Loucy (cell line): ENCODE measurements around the gene WDR4.

ENCODE experiments used
- H2AFZ ChIP-seq: fragments of 200-600 bp; sonication (generic); 2 replicates; pipeline ENCODE4 v1.6.0; 2016; ENCODE audit warnings: antibody characterized with exemption, mild to moderate bottlenecking, low read length, moderate library complexity
- H3F3A ChIP-seq: fragments of 200-600 bp; 2 replicates; pipeline ENCODE4 v1.6.0; 2016; ENCODE audit warnings: antibody characterized with exemption, low read depth, mild to moderate bottlenecking
- H3K27me3 ChIP-seq: fragments of 200-600 bp; sonication (generic); 2 replicates; pipeline ENCODE4 v1.6.1; 2014; ENCODE audit warnings: low read length, mild to moderate bottlenecking; ENCODE audit not compliant: insufficient read depth, poor library complexity, severe bottlenecking
- H3K36me3 ChIP-seq: fragments of 200-600 bp; sonication (generic); 2 replicates; pipeline ENCODE4 v1.6.1; 2016; ENCODE audit warnings: low read length; ENCODE audit not compliant: insufficient read depth
- H3K4me1 ChIP-seq: fragments of 200-600 bp; sonication (generic); 2 replicates; pipeline ENCODE4 v1.5.1; 2014; ENCODE audit warnings: low read length, mild to moderate bottlenecking; ENCODE audit not compliant: insufficient read depth, poor library complexity, severe bottlenecking
- H3K4me2 ChIP-seq: fragments of 200-600 bp; sonication (generic); 2 replicates; pipeline ENCODE4 v1.6.0; 2014; ENCODE audit warnings: antibody characterized with exemption, low read length, low read depth, mild to moderate bottlenecking; ENCODE audit not compliant: poor library complexity, severe bottlenecking
- H3K4me3 ChIP-seq: fragments of 200-600 bp; sonication (generic); 2 replicates; pipeline ENCODE4 v1.5.1; 2014; ENCODE audit warnings: low read length, mild to moderate bottlenecking, mixed read lengths; ENCODE audit not compliant: poor library complexity, severe bottlenecking
- H3K79me2 ChIP-seq: fragments of 200-600 bp; sonication (generic); 2 replicates; pipeline ENCODE4 v1.6.1; 2014; ENCODE audit warnings: low read length; ENCODE audit not compliant: insufficient read depth
- H3K9ac ChIP-seq: fragments of 200-600 bp; sonication (generic); 2 replicates; pipeline ENCODE4 v1.6.0; 2014; ENCODE audit warnings: mild to moderate bottlenecking, low read depth, low read length, moderate library complexity; ENCODE audit not compliant: poor library complexity, severe bottlenecking
- H3K9me2 ChIP-seq: fragments of 200-600 bp; sonication (generic); replicated peaks from 2 replicates; pipeline ENCODE4 v1.6.1; 2016; ENCODE audit warnings: low read depth, low read length, mixed read lengths
- H3K9me3 ChIP-seq: fragments of 200-600 bp; sonication (generic); 2 replicates; pipeline ENCODE4 v1.6.1; 2014; ENCODE audit warnings: mild to moderate bottlenecking, antibody characterized with exemption, low read length, low read depth; ENCODE audit not compliant: insufficient read depth
- H4K20me1 ChIP-seq: fragments of 200-600 bp; sonication (generic); 2 replicates; pipeline ENCODE4 v1.6.0; 2014; ENCODE audit warnings: antibody characterized with exemption, low read length, mild to moderate bottlenecking; ENCODE audit not compliant: insufficient read depth, poor library complexity, severe bottlenecking
- EZH2phosphoT487 ChIP-seq: fragments of 200-600 bp; IDR thresholded peaks from 2 replicates; pipeline ENCODE4 v1.6.1; 2018; ENCODE audit warnings: antibody characterized with exemption, mild to moderate bottlenecking, moderate library complexity, borderline replicate concordance
- TF ChIP-seq, protein P1 (sequence below): fragments of 200-600 bp; sonication (generic); conservative IDR thresholded peaks from 2 replicates; pipeline ENCODE4 v1.5.1; 2014; ENCODE audit warnings: mild to moderate bottlenecking, antibody characterized with exemption, low read length

The WDR4 gene

GRCh38 chr21:42827588-42827987, 51.8 kb downstream of the WDR4 start:
- no peak overlapping the region for H3K4me3 ChIP-seq
- no peaks in the 10 kb centered on the region for H3K9me2 ChIP-seq
- no peaks in the 10 kb centered on the region for H3K79me2 ChIP-seq
- no peaks in the 10 kb centered on the region for H3K9me3 ChIP-seq
- H3K9ac ChIP-seq = no peak overlapping the region
- H3K4me1 ChIP-seq = peaks cover 10% of the 10 kb centered on the region
- H3F3A ChIP-seq = no peaks in the 10 kb centered on the region
- no peak overlapping the region for H2AFZ ChIP-seq
- TF ChIP-seq, protein P1, sequence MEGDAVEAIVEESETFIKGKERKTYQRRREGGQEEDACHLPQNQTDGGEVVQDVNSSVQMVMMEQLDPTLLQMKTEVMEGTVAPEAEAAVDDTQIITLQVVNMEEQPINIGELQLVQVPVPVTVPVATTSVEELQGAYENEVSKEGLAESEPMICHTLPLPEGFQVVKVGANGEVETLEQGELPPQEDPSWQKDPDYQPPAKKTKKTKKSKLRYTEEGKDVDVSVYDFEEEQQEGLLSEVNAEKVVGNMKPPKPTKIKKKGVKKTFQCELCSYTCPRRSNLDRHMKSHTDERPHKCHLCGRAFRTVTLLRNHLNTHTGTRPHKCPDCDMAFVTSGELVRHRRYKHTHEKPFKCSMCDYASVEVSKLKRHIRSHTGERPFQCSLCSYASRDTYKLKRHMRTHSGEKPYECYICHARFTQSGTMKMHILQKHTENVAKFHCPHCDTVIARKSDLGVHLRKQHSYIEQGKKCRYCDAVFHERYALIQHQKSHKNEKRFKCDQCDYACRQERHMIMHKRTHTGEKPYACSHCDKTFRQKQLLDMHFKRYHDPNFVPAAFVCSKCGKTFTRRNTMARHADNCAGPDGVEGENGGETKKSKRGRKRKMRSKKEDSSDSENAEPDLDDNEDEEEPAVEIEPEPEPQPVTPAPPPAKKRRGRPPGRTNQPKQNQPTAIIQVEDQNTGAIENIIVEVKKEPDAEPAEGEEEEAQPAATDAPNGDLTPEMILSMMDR = no peak
- TF ChIP-seq EZH2phosphoT487 = no peak
- H3K27me3 ChIP-seq = no peaks in the 10 kb centered on the region
- no peaks in the 10 kb centered on the region for H4K20me1 ChIP-seq
- H3K36me3 ChIP-seq = no peaks in the 10 kb centered on the region
- H3K4me2 ChIP-seq = no peak overlapping the region

GRCh38 chr21:42820616-42821465, 58.5 kb downstream of the WDR4 start:
- H3K4me1 ChIP-seq = peaks cover 8% of the 10 kb centered on the region
- H3K36me3 ChIP-seq = no peaks in the 10 kb centered on the region
- H3K4me2 ChIP-seq = no peak overlapping the region
- H3K79me2 ChIP-seq = no peaks in the 10 kb centered on the region
- H3K9me2 ChIP-seq = no peaks in the 10 kb centered on the region
- H2AFZ ChIP-seq = no peak overlapping the region
- TF ChIP-seq EZH2phosphoT487 = no peak
- TF ChIP-seq, protein P1 = no peak
- H3K9me3 ChIP-seq = peaks cover 3% of the 10 kb centered on the region; the same call in 1 of the 2 replicates
- no peaks in the 10 kb centered on the region for H4K20me1 ChIP-seq
- H3K27me3 ChIP-seq = no peaks in the 10 kb centered on the region
- no peak overlapping the region for H3K4me3 ChIP-seq
- H3F3A ChIP-seq = no peaks in the 10 kb centered on the region
- no peak overlapping the region for H3K9ac ChIP-seq

DNA sequence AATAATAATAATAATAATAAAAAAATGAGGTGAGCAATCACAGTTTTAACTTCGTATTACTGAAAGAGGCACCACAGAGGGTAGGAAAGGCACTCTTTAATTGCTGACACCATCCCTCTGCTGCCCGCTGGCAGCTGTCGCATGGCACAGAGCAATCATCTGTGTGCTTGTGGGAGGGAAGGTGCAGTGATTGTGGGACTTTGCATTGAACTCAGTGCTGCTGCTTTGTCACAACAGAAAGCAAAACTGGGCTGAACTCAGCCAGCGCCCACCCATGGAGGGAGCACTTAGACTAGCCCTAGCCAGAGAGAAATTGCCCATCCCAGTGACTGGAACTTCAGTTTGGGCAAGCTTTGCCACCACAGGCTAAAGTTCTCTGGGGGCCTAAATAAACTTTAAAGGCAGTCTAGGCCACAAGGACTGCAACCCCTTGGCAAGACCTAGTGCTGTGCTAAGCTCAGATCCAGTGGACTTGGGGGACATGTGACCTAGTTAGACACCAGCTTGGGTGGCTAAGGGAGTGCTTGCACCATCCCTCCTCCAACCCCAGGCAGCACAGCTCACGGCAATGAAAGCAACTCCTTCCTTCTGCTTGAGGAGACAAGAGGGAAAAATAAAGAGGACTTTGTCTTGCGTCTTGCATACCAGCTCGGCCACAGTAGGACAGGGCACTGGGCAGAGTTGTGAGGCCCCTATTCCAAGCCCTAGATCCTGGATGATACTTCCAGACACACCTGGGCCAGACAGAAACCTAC, 59.3 kb downstream of the WDR4 start:
- H3K79me2 ChIP-seq = no peaks in the 10 kb centered on the region
- TF ChIP-seq, protein P1 = no peak
- TF ChIP-seq EZH2phosphoT487 = no peak
- H3K27me3 ChIP-seq = no peaks in the 10 kb centered on the region
- H3K9me3 ChIP-seq = peaks cover 9% of the 10 kb centered on the region; the same call in 1 of the 2 replicates
- H3K36me3 ChIP-seq = no peaks in the 10 kb centered on the region
- no peaks in the 10 kb centered on the region for H3F3A ChIP-seq
- H3K4me2 ChIP-seq = no peak overlapping the region
- no peaks in the 10 kb centered on the region for H4K20me1 ChIP-seq
- peaks cover 8% of the 10 kb centered on the region for H3K4me1 ChIP-seq
- no peaks in the 10 kb centered on the region for H3K9me2 ChIP-seq
- H2AFZ ChIP-seq = no peak overlapping the region
- H3K9ac ChIP-seq = no peak overlapping the region
- H3K4me3 ChIP-seq = no peak overlapping the region
